ENCODE measurements around the gene SLC17A5. TPM values are rescaled to one million over a fixed set of nuclear protein-coding genes. Genes with fewer than 3 reads are reported as not detected.

The SLC17A5 gene, protein sequence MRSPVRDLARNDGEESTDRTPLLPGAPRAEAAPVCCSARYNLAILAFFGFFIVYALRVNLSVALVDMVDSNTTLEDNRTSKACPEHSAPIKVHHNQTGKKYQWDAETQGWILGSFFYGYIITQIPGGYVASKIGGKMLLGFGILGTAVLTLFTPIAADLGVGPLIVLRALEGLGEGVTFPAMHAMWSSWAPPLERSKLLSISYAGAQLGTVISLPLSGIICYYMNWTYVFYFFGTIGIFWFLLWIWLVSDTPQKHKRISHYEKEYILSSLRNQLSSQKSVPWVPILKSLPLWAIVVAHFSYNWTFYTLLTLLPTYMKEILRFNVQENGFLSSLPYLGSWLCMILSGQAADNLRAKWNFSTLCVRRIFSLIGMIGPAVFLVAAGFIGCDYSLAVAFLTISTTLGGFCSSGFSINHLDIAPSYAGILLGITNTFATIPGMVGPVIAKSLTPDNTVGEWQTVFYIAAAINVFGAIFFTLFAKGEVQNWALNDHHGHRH
- 8.8 TPM for polyA plus RNA-seq (2013, experiment 1 of 4)
- polyA plus RNA-seq (2013, experiment 2 of 4): 7.3 TPM
- polyA plus RNA-seq (2013, experiment 3 of 4): 7.2 TPM
- 7.9 TPM for polyA plus RNA-seq (2013, experiment 4 of 4)

DNA sequence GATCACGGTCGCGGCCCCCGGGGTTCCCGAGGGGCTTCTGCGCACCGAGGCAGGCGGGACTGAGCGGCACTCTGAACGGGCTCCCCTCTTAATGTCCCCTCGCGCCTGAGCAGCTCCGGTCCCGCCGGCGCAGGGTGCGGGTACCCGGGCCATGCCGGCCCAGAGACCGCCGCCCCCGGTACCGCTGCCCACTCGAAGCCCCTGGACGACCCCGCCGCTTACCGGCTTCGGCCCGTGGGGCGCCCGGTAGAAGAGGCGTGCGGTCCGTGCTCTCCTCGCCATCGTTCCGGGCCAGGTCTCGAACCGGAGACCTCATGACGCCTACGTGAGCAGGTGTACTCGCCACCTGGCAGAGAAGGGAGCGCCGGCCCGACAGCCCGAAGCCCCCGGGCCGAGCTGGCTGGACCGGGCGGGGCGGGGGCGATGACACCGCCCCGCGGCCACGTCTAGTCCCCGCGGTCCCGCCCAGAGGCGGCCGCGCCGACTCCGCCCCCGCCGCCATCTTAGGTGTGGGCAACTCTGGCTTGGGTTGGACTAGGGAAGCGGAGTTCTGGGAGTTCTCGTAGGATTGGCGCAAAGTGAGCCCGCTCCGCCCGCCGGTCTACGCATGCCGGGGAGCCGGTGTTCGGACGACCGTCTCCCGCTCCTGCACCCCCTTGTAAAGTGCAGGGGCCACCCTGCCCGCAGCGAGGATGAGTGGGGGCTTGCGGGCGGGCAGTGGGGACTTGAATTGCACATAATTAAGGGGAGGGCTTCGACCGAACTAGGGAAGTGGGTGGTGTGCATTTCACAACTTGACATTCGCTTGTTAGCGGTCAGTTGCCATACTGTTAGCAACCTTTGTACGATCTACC is at the start of gene SLC17A5:
Gene SLC17A5, minus strand, starts transcription at position 422 of the 854 bp plus-strand sequence. Its CDS starts 106 bp downstream, at position 316.
- peak within 1 kb of the TSS; percentile 28 for H3K27ac ChIP-seq (ENCODE audit: insufficient read depth, low read depth, low read length, poor library complexity, severe bottlenecking)

DNA sequence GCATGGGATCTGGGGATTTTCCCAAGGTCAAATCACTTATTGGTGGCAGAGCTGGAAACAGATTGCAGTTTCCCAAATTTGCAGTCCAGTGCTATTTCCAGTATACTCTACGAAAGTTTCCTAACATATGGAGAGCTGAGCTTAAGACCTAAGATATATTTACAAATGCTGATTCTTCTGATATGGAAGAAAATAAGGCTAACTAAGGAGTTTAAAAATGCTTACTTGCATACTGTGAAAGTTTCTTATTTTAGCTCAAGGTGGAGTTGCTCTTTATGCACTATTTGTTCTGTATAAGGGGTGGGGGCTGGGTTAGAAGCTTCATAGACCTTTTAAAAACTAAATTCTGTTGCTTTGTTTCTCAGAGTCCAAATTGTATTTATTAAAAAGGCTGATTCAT is 49.7 kb upstream of the SLC17A5 start:
- no peaks in the 10 kb centered on the region for H3K4me1 ChIP-seq (ENCODE audit: control insufficient read depth, insufficient read depth, low read length)
- no peaks in the 10 kb centered on the region for H3K27me3 ChIP-seq (ENCODE audit: control insufficient read depth, insufficient read depth, low read length, poor library complexity, severe bottlenecking)
- WGBS, 2 experiments: 90 to 100% methylated on average over 1 of the region's 1 CpG
- H3K27ac ChIP-seq (ENCODE audit: insufficient read depth, low read depth, low read length, poor library complexity, severe bottlenecking): no peak overlapping the region
- H3K9me3 ChIP-seq (ENCODE audit: control insufficient read depth, low read length): no peaks in the 10 kb centered on the region
- H3K4me3 ChIP-seq (ENCODE audit: insufficient read depth, low read depth, low read length): no peak overlapping the region
- H3K36me3 ChIP-seq (ENCODE audit: control insufficient read depth, insufficient read depth, low read length): no peaks in the 10 kb centered on the region

More for the DNA sequence above, at the start of gene SLC17A5:
- Histone ChIP-seq H3K4me1 (ENCODE audit: control insufficient read depth, insufficient read depth, low read length) (no peaks in the 10 kb centered on the region), H3K9me3 (ENCODE audit: control insufficient read depth, low read length) (no peaks in the 10 kb centered on the region), H3K4me3 (ENCODE audit: insufficient read depth, low read depth, low read length) (peak within 1 kb of the TSS; percentile 92), H3K27me3 (ENCODE audit: control insufficient read depth, insufficient read depth, low read length, poor library complexity, severe bottlenecking) (no peaks in the 10 kb centered on the region), H3K36me3 (ENCODE audit: control insufficient read depth, insufficient read depth, low read length) (no peaks in the 10 kb centered on the region)
- 0% methylated on average over 90 of the region's 90 CpGs for WGBS, 2 experiments

DNA sequence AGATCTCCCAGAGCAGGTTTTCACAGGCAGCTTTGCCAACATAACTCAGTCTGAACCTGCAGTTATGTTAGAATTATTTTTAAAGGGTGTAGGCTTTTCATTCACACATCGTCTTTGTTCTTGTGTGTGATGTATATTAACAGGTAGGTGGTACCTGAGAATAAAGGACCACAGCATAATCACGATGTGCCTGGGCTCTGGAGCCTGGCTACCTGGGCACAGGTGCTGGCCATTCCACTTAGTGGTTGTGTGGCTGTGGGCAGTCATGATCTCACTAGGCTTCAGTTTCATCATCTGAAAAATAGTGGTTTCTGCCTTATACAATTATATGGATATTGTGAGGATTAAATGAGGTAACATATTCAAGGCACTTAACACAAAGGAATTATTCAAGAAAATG is 48.7 kb upstream of the SLC17A5 start:
- Histone ChIP-seq H3K9me3 (ENCODE audit: control insufficient read depth, low read length) (no peaks in the 10 kb centered on the region), H3K27ac (ENCODE audit: insufficient read depth, low read depth, low read length, poor library complexity, severe bottlenecking) (no peak overlapping the region), H3K36me3 (ENCODE audit: control insufficient read depth, insufficient read depth, low read length) (no peaks in the 10 kb centered on the region), H3K27me3 (ENCODE audit: control insufficient read depth, insufficient read depth, low read length, poor library complexity, severe bottlenecking) (no peaks in the 10 kb centered on the region), H3K4me1 (ENCODE audit: control insufficient read depth, insufficient read depth, low read length) (no peaks in the 10 kb centered on the region), H3K4me3 (ENCODE audit: insufficient read depth, low read depth, low read length) (no peak overlapping the region)
- 95 to 98% methylated on average over 2 of the region's 2 CpGs for WGBS, 2 experiments

DNA sequence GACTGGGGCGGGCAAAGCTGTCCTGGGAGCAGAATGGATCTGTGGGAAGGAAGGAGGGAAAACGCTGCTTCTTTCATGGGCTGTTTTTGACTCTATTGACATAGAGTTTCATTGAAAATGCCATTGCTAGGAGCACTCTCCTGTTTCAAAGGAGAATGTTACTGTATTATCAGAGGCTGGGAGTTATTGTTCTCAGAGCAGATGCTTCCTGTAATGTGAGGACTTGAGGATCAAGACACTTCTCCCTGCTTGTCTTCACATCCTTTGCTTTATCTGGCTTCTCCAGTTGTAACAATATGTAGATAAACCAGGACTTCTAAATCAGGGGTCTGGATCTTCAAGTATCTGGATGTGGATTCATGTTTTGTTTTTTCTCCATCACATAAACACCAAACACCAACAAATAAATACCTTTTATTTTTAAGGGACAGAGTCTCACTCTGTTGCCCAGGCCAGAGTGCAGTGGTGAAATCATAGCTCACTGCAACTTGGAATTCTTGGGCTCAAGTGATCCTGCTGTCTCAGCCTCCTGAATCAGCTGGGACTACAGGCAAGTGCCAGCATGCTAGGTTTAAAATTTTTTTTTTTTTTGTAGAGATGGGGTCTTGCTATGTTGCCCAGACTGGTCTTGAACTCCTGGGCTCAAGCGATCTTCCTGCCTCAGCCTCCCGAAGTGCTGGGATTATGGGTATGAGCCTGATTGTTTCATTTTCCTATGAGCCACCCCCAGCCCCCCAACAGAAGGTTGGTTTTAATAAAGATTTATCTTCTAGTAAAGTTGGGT is 46.1 kb upstream of the SLC17A5 start:
- WGBS, 2 experiments: 79 to 82% methylated on average over 4 of the region's 4 CpGs
- H3K27ac ChIP-seq (ENCODE audit: insufficient read depth, low read depth, low read length, poor library complexity, severe bottlenecking): no peak overlapping the region

DNA sequence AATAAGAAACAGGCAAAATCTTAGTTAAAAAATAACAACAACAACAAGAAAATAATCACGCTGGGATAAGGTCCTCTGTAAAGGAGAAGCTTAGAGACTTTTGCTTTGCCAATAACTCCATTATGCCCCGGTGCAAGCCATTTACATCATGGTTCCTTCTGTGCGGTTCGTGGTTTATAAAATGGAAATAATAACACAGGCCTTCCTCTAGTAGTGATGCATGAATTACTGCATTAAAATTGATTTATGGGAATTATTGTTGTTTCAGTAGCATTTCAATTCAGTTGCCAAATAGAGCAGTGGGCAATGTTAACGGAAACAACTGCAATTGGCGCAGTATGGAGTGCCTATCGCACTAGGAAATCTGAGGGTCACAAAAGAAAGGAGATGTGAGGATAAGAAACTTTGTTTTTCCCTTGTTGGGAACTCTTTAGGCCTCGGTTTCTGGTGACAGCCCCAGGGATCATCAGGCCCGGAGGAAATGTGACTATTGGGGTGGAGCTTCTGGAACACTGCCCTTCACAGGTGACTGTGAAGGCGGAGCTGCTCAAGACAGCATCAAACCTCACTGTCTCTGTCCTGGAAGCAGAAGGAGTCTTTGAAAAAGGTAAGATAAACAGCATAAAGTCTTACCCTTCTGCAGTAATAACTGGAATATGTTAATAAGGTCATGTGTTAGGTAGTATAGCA is 43.3 kb upstream of the SLC17A5 start:
- Histone ChIP-seq H3K27me3 (ENCODE audit: control insufficient read depth, insufficient read depth, low read length, poor library complexity, severe bottlenecking) (peaks cover 17% of the 10 kb centered on the region), H3K27ac (ENCODE audit: insufficient read depth, low read depth, low read length, poor library complexity, severe bottlenecking) (no peak overlapping the region), H3K9me3 (ENCODE audit: control insufficient read depth, low read length) (no peaks in the 10 kb centered on the region), H3K36me3 (ENCODE audit: control insufficient read depth, insufficient read depth, low read length) (no peaks in the 10 kb centered on the region), H3K4me1 (ENCODE audit: control insufficient read depth, insufficient read depth, low read length) (no peaks in the 10 kb centered on the region), H3K4me3 (ENCODE audit: insufficient read depth, low read depth, low read length) (no peak overlapping the region)
- 85 to 87% methylated on average over 10 of the region's 10 CpGs for WGBS, 2 experiments

More for the DNA sequence above, 46.1 kb upstream of the SLC17A5 start:
- no peaks in the 10 kb centered on the region for H3K36me3 ChIP-seq (ENCODE audit: control insufficient read depth, insufficient read depth, low read length)
- H3K4me3 ChIP-seq (ENCODE audit: insufficient read depth, low read depth, low read length): no peak overlapping the region
- peaks cover 17% of the 10 kb centered on the region for H3K27me3 ChIP-seq (ENCODE audit: control insufficient read depth, insufficient read depth, low read length, poor library complexity, severe bottlenecking)
- H3K9me3 ChIP-seq (ENCODE audit: control insufficient read depth, low read length): no peaks in the 10 kb centered on the region
- H3K4me1 ChIP-seq (ENCODE audit: control insufficient read depth, insufficient read depth, low read length): no peaks in the 10 kb centered on the region

DNA sequence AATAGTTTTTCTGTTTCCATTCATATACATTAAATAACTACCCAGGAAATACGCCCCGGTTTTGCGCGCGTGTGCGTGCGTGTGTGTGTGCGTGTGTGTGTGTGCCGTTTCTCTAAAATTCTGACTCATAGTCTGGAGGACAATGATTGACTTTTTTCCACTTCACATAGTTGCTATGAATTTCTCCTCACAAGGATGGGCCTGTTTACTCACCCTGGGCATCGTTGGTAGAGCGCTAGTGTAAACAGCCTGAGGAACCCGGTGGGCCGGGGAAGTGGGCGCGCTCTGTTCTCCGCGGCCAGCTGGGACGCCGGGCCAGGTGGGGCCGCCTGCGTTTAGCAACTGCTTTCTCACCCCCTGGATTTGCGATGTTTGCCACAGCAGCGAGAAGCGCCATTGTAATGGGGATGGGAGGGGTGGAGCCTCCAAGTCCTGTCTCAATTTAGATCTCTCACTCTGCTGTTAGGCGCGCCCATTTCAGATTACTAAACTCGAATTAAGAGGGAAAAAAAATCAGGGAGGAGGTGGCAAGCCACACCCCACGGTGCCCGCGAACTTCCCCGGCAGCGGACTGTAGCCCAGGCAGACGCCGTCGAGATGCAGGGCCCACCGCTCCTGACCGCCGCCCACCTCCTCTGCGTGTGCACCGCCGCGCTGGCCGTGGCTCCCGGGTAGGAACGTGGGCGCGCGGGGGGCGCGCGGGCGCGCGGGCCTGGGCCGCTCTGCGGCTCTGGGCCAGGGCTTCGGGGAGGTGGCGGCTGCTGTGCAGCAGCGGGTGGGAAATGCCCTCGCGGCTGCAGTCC is 42.0 kb upstream of the SLC17A5 start, which contains the start of gene CD109:
Gene CD109, plus strand, starts transcription at position 585 of the 803 bp plus-strand sequence. Its CDS starts 13 bp downstream, at position 598.
- WGBS, 2 experiments: 9 to 12% methylated on average over 61 of the region's 61 CpGs
- Histone ChIP-seq H3K27me3 (ENCODE audit: control insufficient read depth, insufficient read depth, low read length, poor library complexity, severe bottlenecking) (peaks cover 17% of the 10 kb centered on the region), H3K4me3 (ENCODE audit: insufficient read depth, low read depth, low read length) (peak within 1 kb of the TSS; percentile 38), H3K4me1 (ENCODE audit: control insufficient read depth, insufficient read depth, low read length) (no peaks in the 10 kb centered on the region), H3K36me3 (ENCODE audit: control insufficient read depth, insufficient read depth, low read length) (no peaks in the 10 kb centered on the region), H3K9me3 (ENCODE audit: control insufficient read depth, low read length) (no peaks in the 10 kb centered on the region), H3K27ac (ENCODE audit: insufficient read depth, low read depth, low read length, poor library complexity, severe bottlenecking) (no peak within 1 kb of the TSS)

DNA sequence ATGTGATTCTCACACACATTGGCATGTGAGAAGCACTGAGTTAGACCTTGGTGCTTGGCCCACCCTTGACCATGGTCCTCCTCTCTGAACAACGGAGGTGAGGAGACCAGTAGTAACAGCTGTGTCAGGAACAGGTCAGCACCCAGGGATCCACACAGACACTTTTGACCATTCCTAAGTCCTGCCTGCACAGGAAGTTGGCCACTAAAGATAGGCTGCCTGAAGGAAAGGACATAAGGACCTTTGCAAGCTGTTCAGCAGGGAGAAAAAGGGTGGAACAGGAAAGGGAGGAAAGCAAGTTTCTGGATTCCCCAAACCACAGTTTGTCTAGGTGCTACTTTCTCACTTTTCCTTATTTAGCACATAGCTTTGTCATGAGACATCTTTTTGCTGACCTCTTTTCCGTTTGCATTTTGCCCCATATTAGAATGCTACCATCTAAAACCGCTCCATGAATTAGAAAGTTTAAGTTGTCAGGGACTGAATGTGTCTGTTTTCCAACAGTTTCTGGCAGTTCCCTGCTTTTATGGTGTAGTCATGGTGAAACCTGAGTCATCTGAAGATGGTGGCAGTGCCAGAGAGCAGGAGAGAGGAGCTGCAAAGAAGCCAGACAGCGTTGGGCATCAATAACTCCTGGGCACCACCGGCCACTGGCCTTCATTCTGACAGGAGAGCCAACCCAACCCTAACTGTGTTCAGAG is 41.1 kb upstream of the SLC17A5 start:
- Histone ChIP-seq H3K36me3 (ENCODE audit: control insufficient read depth, insufficient read depth, low read length) (no peaks in the 10 kb centered on the region), H3K27ac (ENCODE audit: insufficient read depth, low read depth, low read length, poor library complexity, severe bottlenecking) (no peak overlapping the region), H3K9me3 (ENCODE audit: control insufficient read depth, low read length) (no peaks in the 10 kb centered on the region), H3K4me1 (ENCODE audit: control insufficient read depth, insufficient read depth, low read length) (no peaks in the 10 kb centered on the region), H3K27me3 (ENCODE audit: control insufficient read depth, insufficient read depth, low read length, poor library complexity, severe bottlenecking) (peaks cover 17% of the 10 kb centered on the region), H3K4me3 (ENCODE audit: insufficient read depth, low read depth, low read length) (no peak overlapping the region)
- 89% methylated on average over 5 of the region's 5 CpGs for WGBS, 2 experiments

DNA sequence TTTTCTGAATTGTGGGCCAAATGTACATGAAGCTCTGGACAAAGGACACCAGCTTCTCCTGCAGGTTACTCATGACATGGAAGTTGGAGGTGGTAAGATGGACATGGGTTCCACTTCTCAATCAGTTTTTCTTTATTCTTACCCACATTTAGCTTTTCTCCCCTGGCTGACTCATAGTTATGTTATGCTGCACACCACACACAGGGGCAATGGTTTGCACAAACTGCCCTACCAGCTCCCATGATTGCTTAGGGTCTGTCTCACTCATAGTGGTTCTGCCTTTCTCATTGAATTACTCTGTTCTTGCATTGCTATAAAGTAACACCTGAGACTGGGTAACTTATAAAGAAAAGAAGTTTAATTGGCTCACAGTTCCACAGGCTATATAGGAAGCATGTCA is 37.7 kb upstream of the SLC17A5 start:
- Histone ChIP-seq H3K4me3 (ENCODE audit: insufficient read depth, low read depth, low read length) (no peak overlapping the region), H3K36me3 (ENCODE audit: control insufficient read depth, insufficient read depth, low read length) (no peaks in the 10 kb centered on the region), H3K4me1 (ENCODE audit: control insufficient read depth, insufficient read depth, low read length) (no peaks in the 10 kb centered on the region)

More for the DNA sequence above, 37.7 kb upstream of the SLC17A5 start:
- H3K27me3 ChIP-seq (ENCODE audit: control insufficient read depth, insufficient read depth, low read length, poor library complexity, severe bottlenecking): peaks cover 16% of the 10 kb centered on the region
- no peak overlapping the region for H3K27ac ChIP-seq (ENCODE audit: insufficient read depth, low read depth, low read length, poor library complexity, severe bottlenecking)
- H3K9me3 ChIP-seq (ENCODE audit: control insufficient read depth, low read length): no peaks in the 10 kb centered on the region
